ENCODE measurements around the gene DGKQ. TPM values are rescaled to one million over a fixed set of nuclear protein-coding genes. Genes with fewer than 3 reads are reported as not detected.
A peak's percentile ranks its signal among the peaks of the same experiment; 100 is the strongest.

Gene DGKQ
- total and polyA plus RNA-seq, 2 of the 13 experiments (the other 11 are each of a cell fraction or from before 2014, with no cell fraction given): 4.5 to 7.2 TPM

GRCh38 chr4:970046-970745 is 3.2 kb downstream of the DGKQ start:
- no TSS peak for BruUV-seq (replicated peaks)
- no peak for FAIRE-seq

GRCh38 chr4:968621-969394 is 4.6 kb downstream of the DGKQ start:
- DNase-seq (ENCODE audit: low spot score): no peak
- Histone ChIP-seq H3K27ac (ENCODE audit: extremely low read length, insufficient read depth, low read length) (no peak overlapping the region), H3K27me3 (ENCODE audit: control insufficient read depth in 1 of 2, insufficient read depth in 2 of 2, low read length in 2 of 2) (no peaks in the 10 kb centered on the region), H3K4me2 (ENCODE audit: low read depth, low read length) (no peak overlapping the region), H3K36me3 (replicated peaks in 1 of 2; ENCODE audit: control insufficient read depth in 1 of 2, insufficient read depth in 2 of 2, low read length in 2 of 2) (no peaks in the 10 kb centered on the region), H3K9me3 (ENCODE audit: low read length) (no peaks in the 10 kb centered on the region), H3K9ac (ENCODE audit: insufficient read depth, low read depth, low read length) (no peak overlapping the region), H3K79me2 (ENCODE audit: insufficient read depth, low read length) (no peaks in the 10 kb centered on the region), H3K4me1 (ENCODE audit: insufficient read depth, low read length) (peaks cover 10% of the 10 kb centered on the region), H3K4me3 (replicated peaks in 1 of 3; ENCODE audit: insufficient read depth in 1 of 3, low read depth in 2 of 3, low read length in 3 of 3) (no peak overlapping the region), H2AFZ (ENCODE audit: low read length) (no peak overlapping the region), H4K20me1 (ENCODE audit: insufficient read depth, low read length) (peaks cover 3% of the 10 kb centered on the region; the same call in 1 of the 2 replicates)
- intact Hi-C loops (cut with micrococcal nuclease; ENCODE audit: unreplicated experiment) (no loop called here), in situ Hi-C loops (cut with HindIII; ENCODE audit: extremely low pct_ligation_motif_present, low pct_unique_long_range_greater_than_20kb) (no loop called here)
- ChIA-PET POLR2A (no interaction called here), CTCF (ENCODE audit: low intra/inter-chr PET ratio, low total read pairs) (no interaction called here)
- TF ChIP-seq CREB3 (CRISPR knock-in tag; IDR thresholded peaks at IDR 0.05): no peak
- TF ChIP-seq AGO2 (optimal IDR thresholded peaks at IDR 0.05; ENCODE audit: low read depth, low read length): peak; percentile 42
- TF ChIP-seq ZSCAN31 (CRISPR knock-in tag; IDR thresholded peaks at IDR 0.05; ENCODE audit: low read depth): no peak
- TF ChIP-seq PRPF4 (IDR thresholded peaks at IDR 0.05; ENCODE audit: low read depth, low read length, poor library complexity, severe bottlenecking): no peak
- no peak for FAIRE-seq
- no peak for ATAC-seq
- no TSS peak for BruUV-seq (replicated peaks)
- 94% methylated on average over 6 of the region's 23 CpGs for WGBS (ENCODE audit: low lambda C conversion rate)

More at GRCh38 chr4:970046-970745, 3.2 kb downstream of the DGKQ start:
- peaks cover 10% of the 10 kb centered on the region for H3K4me1 ChIP-seq (ENCODE audit: insufficient read depth, low read length)
- no peak overlapping the region for H2AFZ ChIP-seq (ENCODE audit: low read length)
- ChIA-PET CTCF (ENCODE audit: low intra/inter-chr PET ratio, low total read pairs) (no interaction called here), POLR2A (no interaction called here)
- no peak overlapping the region for H3K4me3 ChIP-seq (replicated peaks in 1 of 3; ENCODE audit: insufficient read depth in 1 of 3, low read depth in 2 of 3, low read length in 3 of 3)
- no peaks in the 10 kb centered on the region for H3K27me3 ChIP-seq (ENCODE audit: control insufficient read depth in 1 of 2, insufficient read depth in 2 of 2, low read length in 2 of 2)
- no peak overlapping the region for H3K9ac ChIP-seq (ENCODE audit: insufficient read depth, low read depth, low read length)
- no peak overlapping the region for H3K4me2 ChIP-seq (ENCODE audit: low read depth, low read length)
- TF ChIP-seq THAP11 (CRISPR knock-in tag; IDR thresholded peaks at IDR 0.05): no peak
- TF ChIP-seq SRSF9 (IDR thresholded peaks at IDR 0.05; ENCODE audit: borderline replicate concordance, insufficient read depth, low read depth, low read length, poor library complexity, severe bottlenecking): no peak
- no peak for TF ChIP-seq SIN3A (IDR thresholded peaks at IDR 0.05; ENCODE audit: borderline replicate concordance, low read depth, low read length)
- no peak for TF ChIP-seq GPN1 (CRISPR knock-in tag; IDR thresholded peaks at IDR 0.05; ENCODE audit: borderline replicate concordance)
- TF ChIP-seq AGO2 (optimal IDR thresholded peaks at IDR 0.05; ENCODE audit: low read depth, low read length): peak; percentile 58
- in situ Hi-C loops (cut with HindIII; ENCODE audit: extremely low pct_ligation_motif_present, low pct_unique_long_range_greater_than_20kb): no loop called here
- H3K27ac ChIP-seq (ENCODE audit: extremely low read length, insufficient read depth, low read length): no peak overlapping the region
- ATAC-seq: no peak
- H3K9me3 ChIP-seq (ENCODE audit: low read length): no peaks in the 10 kb centered on the region
- no peaks in the 10 kb centered on the region for H3K79me2 ChIP-seq (ENCODE audit: insufficient read depth, low read length)
- no peaks in the 10 kb centered on the region for H3K36me3 ChIP-seq (replicated peaks in 1 of 2; ENCODE audit: control insufficient read depth in 1 of 2, insufficient read depth in 2 of 2, low read length in 2 of 2)
- peaks cover 3% of the 10 kb centered on the region; the same call in 1 of the 2 replicates for H4K20me1 ChIP-seq (ENCODE audit: insufficient read depth, low read length)
- intact Hi-C loops (cut with micrococcal nuclease; ENCODE audit: unreplicated experiment): no loop called here
- no peak for DNase-seq (ENCODE audit: low spot score)
- 97% methylated on average over 17 of the region's 25 CpGs for WGBS (ENCODE audit: low lambda C conversion rate)
